Ramos (cell line): ENCODE data around the gene STARD10.

Experiments
- in situ Hi-C: fragments of 300-500 bp; cut with MboI; formaldehyde crosslinking; loops from one replicate; pipeline ENCODE4 v1.14.3; 2022; ENCODE audit warnings: low sequenced_read_pairs; ENCODE audit not compliant: unreplicated experiment

STARD10 gene

DNA sequence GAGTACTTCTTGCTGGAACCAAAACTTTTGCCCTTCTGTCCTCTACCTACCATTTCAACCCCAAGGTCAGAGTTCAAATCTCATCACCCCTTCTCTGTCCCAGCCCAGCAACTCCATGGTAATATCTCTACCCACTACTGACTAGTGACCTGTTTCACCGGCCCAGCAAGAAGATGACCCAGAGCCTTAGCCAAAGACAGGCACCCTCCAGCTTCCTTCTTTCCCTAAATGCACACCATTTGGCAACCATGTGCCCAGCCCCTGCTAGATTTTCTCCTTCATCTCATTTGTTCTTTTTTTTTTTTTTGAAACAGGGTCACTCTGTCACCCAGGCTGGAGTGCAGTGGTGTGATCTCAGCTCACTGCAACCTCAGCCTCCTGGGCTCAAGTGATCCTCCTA is 56.5 kb downstream of the STARD10 start:
- in situ Hi-C loops = loop anchor here (10.0 kb wide), 1 partner anchor 417 kb away; no protein-coding TSS in a partner anchor

DNA sequence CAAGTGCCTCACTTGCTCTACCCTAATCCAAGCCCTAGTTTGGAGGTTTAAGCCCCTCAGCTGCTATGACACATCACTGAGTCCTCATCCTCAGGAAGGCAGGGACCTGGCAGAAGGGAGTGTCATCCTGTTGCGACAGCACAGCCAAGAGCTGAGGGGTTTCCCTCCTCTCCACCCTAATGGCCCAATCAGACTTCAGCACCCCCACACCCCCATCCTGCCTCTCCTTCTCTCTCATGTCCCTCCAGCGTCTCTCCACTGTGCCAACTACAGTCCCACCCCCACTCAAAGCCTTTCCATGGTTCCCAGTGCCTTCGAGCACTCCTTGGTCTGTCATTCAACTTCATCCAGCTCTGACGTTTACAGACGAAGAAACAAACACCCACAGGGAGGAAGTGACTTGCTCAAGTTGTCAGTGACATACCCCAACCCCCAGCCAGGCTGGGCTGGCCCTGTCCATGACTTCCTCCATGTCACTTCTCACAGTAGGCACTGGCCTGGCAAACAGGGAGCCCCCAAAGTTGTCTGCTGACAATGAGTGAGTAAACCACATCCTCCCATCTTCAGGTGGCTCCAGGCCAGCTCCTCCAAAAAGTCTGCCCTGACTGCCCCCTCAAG is 57.3 kb downstream of the STARD10 start:
- in situ Hi-C loops = loop anchor here (10.0 kb wide), 1 partner anchor 418 kb away; no protein-coding TSS in a partner anchor

DNA sequence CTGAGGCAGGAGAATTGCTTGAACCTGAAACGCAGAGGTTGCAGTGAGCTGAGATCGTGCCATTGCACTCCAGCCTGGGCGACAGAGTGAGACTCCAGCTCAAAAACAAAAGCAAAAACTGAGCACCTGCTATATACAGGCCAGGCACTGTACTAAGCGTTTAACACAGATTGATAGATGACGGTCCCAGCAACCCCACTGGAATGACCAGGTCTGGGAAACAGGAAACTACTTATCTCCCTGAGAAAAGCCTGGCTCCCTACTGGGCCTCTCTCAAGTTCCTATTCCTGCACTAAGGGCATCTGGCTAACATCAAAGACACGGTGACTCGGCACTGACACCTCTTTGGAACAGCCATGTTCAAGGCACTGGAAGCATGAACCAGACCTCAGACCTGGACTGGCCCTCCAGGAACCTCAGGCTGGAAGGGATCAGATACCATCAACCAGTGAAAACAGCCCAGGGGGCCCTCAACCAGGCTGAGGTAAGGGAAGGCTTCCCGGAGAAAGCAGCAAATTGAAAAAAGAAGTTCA is 58.3 kb downstream of the STARD10 start:
- in situ Hi-C loops = loop anchor here (10.0 kb wide), 1 partner anchor 419 kb away; no protein-coding TSS in a partner anchor

DNA sequence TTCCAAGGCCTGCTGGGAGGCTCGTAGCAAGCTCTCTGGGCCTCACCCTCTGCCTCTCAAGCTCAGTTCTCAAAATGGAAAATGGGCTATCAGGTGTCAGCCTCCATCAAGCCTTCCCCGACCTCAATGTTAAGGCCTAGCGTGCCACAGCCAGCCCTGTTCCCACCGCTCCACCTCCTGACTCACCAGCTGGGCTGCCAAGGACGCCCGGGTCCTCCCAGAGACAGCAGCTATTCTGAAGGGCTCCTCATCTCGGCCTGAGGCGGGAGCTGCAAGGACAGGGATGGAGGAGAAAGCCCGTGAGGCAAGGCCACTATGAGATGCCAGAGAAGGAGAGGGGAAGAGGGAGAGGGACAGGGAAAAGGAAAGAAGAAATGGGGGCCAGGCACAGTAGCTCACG is 61.5 kb downstream of the STARD10 start:
- in situ Hi-C loops = loop anchor here (10.0 kb wide), 1 partner anchor 422 kb away; no protein-coding TSS in a partner anchor

DNA sequence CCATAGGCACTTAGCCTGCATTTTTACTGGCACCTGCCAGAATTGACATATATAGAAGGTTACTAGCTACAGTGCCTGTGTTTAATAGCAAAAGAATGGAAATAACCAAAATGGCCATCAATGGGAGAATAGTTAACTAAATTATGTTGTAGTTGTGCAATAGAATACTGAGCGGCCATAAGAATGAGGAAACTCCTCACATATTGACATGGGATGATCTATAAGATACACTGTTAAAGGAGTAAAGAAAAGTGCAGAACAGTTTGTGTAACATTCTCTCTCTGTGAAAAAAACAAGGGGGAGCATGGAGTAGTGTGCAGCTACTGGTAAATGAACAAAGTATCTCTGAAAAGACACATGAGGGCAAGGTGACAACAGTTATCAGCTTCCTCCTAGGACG is 63.1 kb downstream of the STARD10 start:
- in situ Hi-C loops = loop anchor here (10.0 kb wide), 1 partner anchor 424 kb away; no protein-coding TSS in a partner anchor

DNA sequence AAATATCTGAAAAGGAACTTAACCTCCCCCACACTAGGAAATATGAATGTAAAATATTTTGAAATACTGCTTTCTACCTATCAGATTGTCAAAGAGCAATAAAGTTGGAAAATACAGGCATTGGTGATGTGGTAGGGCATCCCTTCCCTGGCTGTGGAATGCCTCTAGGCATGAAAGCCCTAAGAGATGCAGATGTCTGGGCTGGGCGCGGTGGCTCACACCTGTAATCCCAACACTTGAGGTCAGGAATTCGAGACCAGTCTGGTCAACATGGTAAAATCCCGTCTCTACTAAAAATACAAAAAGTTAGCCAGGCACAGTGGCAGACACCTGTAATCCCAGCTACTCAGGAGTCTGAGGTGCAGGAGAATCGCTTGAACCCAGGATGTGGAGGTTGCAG is 63.6 kb downstream of the STARD10 start:
- in situ Hi-C loops = loop anchor here (10.0 kb wide), 1 partner anchor 425 kb away; no protein-coding TSS in a partner anchor

DNA sequence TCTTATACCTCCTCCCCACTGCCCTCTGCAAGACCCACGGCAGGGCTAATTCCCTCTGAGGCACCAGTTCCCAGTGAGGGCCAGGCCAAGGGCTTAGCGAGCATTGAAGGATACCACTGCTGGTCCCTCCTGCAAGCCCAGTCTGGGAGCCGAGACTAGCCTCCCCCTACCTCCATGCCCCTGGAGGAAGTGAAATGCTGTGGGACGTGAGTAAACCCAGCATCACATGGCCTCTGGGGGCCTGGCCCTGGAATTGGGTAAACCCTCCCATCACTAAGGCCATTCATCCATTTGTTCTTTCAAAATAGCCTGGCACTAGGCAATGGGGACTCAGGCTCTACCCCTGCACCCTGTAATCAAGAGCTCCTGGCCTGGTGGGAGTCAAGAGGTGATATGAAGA is 66.3 kb downstream of the STARD10 start:
- in situ Hi-C loops = no loop called here

DNA sequence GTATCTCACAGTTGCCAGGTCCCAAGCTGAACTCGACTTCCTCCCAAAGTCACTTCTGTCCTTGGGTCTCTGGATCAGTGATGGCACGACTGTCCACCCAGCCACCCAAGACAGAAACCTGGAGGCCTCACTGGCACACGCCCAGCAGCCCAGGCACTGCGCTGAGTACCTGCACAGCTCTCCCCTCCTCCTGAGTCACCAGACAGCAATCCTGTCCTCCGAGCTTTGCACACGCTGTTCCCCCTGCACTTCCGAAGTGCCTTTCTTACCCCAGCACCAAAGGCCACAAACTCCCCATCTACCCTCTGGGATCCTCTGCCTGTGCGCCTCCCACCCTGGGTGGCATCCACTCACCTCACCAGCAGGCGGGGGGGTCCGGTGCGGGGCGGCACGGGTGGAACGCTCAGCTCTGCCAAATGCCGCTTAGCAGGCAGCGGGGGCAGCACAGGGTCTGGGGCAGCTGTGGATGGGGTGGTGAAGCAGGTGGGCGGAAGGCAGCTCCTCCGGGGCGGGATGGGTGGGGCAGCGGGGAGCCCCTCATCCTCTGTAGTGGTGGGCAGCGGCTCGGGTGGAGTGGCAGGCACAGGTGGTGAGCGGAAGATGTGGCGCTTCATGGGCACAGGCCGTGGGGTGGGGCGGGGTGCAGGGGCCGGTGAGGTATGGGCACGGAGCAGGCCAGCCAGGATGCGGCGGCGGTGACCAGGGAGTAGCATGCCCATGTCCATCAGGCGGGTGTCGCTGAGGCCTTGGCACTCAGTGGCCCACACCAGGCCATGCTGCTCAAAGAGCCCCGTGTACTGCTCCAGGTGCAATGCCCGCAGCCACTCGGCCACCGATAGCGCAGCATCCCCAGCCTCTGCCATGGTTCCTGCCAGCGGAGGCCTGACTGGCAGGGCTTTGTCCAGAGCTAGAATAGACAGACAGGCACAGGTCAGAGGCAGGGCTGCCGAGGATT is 67.3 kb downstream of the STARD10 start:
- in situ Hi-C loops = no loop called here

DNA sequence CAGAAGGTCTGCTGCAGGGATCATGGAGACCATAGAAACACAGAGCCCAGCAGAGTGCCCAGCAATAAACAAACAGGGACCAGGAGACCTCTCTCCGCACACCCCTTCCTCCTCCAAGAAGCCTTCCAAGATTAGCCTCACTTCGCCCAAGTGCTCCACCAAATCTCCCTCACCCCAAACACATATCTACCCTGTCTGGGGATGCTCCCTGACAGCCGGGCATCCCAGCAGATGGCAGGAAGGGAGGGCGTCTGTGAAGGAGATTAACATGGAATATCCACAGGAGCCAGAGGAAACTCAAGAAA is 68.2 kb downstream of the STARD10 start:
- in situ Hi-C loops = no loop called here

DNA sequence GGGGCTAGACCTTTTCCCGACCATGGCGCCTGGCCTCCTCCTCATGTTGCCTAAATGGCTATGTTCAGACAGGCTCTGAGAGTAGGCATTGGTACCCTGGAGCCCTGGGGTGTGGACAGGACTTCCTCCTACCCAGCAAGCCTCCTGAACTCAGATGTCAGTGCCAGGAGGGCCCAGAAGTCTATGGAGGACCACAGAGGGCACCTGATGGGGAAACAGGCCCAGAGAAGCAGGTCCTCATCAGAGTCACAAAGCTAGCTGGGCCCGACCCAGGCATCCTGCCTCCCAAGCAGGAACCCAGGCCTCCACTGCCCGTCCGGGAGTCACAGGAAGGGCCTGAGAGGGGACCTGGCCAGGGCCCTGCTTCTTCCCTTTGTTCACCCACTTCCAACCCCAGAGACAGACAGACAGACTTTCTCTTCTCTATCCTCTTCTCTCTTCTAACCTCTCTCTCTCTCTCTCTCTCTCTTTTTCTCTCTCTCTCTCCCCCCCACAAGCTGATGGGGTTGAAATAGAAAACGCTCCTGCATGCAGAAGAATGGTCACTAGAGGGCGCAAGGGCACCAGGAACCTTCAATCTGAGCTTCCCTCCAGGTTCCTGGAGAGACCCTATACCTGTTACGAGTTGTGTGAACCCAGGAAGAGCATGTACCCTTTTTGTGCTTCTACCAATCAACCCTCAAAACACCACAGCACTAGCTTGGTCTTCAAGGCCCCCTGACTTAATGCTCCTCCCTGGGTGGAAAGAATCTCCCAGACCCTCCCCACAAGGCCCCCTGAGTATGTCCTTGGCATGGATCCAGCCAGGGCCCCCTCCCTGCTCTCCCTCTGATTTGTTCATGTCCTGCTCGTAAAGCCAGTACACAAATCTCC is 68.8 kb downstream of the STARD10 start:
- in situ Hi-C loops = loop anchor here (5.0 kb wide), 1 partner anchor 67 kb away; the partner anchor contains the start of gene STARD10

DNA sequence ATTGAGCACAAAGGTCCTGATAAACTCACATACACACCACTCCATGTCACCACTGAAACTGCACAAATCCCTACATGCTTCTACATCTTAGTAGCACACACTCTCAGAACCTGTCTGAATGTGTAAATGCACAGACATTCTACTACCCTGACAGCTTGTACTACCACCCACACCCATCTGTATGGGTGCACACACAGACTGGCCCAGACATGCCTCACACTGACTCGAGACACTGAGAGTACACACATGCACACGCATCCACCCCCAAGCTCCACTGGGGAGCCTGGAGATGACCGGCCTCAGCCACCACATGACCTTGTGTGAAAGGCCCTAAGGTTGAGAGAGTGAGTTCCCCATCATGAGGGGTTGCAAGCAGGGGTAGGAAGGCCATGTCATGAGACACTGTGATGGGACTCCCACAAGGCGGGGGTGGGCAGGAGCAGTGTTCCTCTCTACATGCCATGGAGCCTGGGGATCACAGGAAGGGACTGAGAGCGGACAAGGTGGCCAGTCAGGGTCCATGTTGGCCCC is 69.8 kb downstream of the STARD10 start:
- in situ Hi-C loops = loop anchor here (5.0 kb wide), 1 partner anchor 68 kb away; the partner anchor contains the start of gene STARD10

DNA sequence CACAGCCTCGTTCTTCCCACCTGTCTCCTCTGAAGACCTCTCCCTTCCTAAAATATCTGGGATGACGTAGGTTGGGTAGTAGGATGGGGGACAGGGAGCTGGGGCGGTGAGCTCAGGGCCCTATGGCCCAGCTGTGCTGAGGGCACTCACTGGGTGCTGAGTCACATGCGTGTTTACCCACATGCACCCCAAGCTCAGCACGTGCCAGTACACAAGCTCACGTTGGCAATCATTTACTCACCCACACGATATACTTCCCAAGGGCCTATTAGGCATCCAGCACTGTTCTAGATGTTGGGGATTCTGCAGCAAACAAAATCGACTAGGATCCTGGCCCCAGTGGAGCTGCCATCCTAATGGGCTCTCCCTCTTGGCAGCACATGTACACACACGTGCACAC is 70.3 kb downstream of the STARD10 start:
- in situ Hi-C loops = loop anchor here (5.0 kb wide), 1 partner anchor 69 kb away; the partner anchor contains the start of gene STARD10

DNA sequence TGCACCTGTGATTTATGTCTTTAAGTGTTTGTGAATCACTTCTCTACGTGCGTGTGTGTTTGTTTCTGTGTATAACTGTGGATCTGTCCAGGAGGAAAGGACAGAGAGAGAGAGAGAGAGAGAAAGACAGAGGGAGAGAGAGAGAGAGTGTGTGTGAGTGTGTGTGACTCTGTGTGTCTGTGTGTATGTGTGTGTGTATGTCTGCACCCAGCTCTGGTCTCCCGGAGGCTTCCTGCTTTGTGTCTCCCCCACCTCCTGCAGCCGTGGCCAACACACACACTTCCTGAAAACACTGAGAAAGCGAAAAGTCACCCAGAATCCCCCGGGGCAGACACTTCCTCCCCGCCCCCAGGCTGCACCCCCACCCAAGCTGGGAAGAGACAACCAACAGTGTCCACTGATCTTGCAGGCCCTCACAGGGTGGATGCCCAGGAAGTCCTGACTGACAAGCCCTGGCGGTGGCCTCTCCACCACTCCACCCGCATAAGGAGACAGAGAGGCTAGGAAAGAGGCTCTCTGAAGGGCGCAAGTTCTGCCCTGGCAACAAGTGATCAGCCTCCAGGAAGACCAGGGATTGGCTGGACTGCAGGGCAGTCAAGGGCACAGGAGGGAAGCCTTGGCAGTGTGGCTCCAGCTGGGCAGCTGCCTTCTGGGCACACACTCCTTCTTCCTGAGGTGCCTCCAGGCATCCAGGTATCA is 71.6 kb downstream of the STARD10 start:
- in situ Hi-C loops = loop anchor here (5.0 kb wide), 1 partner anchor 70 kb away; the partner anchor contains the start of gene STARD10

DNA sequence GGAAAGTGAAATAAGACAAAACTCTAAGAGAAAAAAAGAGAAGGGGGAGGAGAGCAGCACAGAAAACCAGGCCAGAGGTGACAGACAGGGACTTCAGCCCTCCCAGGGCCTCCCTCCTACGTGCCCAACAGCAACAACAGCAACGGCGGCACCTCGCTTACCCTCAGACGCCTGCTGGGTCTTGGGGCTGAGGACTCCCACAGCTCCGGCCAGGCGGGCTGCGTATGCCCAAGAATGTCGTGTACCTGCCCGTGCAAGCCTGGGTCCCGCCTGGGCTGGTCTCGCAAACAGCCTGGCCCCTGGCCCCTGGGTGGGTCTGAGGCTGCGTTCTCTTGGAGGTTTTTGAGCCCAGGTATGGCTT is 72.2 kb downstream of the STARD10 start:
- in situ Hi-C loops = loop anchor here (5.0 kb wide), 1 partner anchor 71 kb away; the partner anchor contains the start of gene STARD10

DNA sequence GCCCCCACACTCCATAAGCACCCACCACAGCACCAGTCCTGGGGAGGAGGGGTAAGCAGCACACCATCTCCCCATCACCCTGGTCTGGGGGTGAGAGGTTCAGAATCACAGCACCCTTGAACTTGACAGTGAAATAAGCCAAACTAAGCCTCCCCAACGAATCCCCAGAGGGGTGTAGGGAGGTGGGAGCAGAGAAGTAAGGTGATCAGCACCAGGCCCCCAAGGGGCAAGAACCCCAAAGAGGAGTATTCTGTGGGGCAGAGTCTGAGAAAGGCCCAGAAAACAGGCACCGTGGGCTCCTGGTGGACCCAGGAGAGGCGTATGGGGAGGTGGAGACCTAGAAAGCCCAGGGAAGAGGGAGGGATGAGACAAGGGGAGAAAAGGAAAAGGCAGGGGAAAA is 72.6 kb downstream of the STARD10 start:
- in situ Hi-C loops = loop anchor here (5.0 kb wide), 1 partner anchor 71 kb away; the partner anchor contains the start of gene STARD10

DNA sequence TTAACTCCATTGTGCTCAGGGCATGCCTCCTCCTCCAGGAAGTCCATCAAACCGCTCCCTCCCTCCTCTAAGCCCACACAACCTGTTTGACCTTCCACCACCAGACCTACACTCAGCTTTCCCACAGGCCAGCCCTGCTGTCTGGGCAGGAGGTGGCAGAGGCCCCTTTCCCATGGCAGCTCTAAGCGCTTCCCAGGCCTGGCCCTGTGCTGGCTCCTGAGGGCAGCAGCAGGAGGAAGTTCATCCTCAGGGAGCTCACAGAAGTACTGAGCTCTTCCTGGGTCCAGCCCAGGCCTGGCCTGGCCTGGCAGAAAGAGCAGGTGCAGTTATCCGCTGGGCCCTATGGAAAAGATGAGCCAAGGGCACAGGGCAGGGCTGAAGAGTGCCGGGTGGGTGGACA is 73.1 kb downstream of the STARD10 start:
- in situ Hi-C loops = loop anchor here (5.0 kb wide), 1 partner anchor 72 kb away; the partner anchor contains the start of gene STARD10

DNA sequence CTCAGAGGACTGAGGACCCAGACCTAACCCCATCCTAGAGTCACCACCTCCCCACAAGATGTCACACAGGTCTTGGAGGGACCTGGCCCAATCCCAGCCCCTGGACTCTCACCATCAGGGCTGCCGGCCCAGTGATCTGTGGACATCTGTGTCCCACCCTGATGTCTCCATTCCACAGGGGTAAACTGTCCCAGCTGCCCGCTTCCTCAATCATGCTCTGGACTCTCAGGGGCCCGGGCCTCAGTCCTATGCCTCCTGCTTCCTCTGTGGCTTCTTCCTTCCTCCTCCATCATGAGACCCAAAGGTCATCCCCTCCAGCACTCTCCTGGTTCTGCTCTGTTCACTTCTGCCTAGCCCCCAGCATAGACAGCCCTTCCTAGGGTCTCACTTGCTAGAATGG is 73.8 kb downstream of the STARD10 start:
- in situ Hi-C loops = loop anchor here (5.0 kb wide), 1 partner anchor 72 kb away; the partner anchor contains the start of gene STARD10

DNA sequence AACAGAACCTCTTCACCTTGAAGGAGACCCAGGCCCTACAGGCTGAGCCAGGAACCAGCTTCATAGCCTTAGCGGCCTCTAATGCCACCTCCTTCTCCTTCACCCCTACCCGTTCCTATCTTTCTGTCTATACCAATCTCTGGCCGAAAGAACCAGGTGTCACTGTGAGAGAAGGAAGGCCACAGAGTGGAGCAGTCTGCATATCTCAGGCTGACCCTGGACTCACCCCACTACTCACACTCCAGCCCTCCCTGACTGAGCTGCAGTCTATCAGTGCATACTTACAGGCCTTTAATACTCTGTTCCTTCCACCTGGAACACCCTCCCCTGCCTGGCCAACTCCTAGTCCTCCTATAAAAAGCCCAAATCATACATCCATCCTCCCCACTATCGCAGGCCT is 74.3 kb downstream of the STARD10 start:
- in situ Hi-C loops = no loop called here

DNA sequence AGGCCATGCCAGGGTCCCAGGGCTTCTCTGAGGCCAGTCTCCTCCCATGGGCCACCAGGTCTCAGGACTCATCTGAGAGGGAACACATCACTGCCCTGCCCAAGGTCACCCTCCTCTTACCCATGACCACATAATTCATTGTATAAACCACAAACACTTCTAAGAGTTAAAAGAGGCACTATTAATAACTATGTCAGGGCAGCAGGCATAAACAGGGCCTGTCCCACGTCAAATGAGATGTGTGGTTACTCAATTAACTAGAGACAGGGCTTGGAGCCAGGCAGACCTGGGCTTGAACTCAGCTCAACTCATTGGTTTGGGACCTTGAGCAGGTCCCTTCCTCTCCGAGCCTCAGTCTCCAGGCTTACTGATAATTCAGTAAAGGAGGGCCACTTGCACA is 74.7 kb downstream of the STARD10 start:
- in situ Hi-C loops = no loop called here
